Measurements from ENCODE around the gene EYS.
"Not testable (repeated sequence)": the region's sequence is repeated elsewhere in the genome, so short reads cannot be mapped to it uniquely, and the experiment has no call there.

Gene EYS

DNA sequence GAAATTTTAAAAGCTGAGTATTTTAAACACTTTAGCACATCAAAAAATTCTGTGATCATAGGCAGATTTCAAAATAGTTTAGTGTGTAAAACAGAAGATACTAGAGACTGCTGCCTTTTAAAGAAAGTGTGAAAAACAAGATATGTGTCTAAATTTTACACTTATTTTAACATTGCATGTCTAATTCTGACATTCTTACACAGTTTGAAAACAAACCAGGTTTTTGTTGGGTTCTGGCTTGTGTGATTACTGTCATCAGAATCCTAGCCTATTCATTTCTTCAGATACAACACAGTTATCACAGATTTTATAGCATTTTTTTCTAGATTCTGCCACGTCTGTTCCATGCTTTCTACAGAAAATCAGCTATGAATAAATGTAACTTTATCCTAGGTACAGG, 257.1 kb downstream of the EYS start:
- DNase-seq = no peak

DNA sequence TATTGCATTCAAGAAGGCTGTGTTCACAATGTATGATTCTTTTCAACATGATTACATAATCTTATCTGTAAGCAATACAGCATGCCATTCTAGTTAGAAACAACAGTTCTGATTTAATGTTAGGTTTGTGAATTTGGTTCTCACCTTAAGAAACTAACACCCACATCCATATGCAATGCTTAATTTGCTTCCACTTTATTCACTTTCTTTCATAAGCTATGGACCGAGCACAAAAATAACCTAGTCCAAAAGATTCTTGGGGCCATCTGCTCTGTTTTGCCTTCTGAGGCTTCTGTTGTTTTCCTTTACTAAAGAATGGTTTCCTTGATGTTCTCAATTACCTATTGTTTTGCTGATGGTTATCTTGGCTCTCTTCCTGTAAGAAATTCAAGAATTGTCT, 258.2 kb downstream of the EYS start:
- DNase-seq = no peak

DNA sequence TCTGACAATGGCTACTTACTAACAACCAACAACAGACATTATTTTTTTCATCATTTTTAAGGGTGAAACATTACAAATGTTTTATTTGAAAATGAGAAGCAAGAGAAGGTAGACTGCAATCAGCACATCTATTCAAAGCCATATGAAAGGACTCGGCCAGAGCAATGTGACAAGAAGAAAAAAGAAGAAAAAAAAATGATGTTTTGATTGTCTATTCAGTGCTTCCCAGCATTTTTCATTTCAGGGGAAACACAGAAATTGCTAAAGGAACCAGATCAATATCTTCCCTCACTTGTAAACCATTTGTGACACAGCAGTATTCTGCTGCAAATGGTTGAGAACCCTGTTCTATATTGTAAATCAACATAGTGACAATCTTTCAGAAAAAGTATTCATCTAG, 270.7 kb downstream of the EYS start:
- DNase-seq = no peak

DNA sequence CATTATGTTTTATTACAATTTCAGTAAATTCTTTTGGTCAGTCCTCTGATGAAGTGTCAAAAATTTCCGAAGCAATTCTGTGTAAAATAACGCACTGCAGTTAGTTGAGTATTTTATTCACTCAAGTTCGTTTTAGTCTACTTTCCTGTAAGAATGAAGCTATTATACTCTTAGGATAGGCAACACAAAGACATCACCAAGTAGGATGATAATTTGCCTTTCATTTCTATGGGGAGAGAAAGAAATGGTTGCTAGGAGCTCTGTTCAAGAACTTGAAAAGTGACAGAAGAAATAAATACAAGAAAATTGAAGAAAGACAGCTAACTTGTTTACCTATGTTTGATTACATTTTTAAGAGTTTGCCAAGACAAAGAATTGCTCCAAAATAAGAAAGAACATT, 290.4 kb downstream of the EYS start:
- no peak for DNase-seq

DNA sequence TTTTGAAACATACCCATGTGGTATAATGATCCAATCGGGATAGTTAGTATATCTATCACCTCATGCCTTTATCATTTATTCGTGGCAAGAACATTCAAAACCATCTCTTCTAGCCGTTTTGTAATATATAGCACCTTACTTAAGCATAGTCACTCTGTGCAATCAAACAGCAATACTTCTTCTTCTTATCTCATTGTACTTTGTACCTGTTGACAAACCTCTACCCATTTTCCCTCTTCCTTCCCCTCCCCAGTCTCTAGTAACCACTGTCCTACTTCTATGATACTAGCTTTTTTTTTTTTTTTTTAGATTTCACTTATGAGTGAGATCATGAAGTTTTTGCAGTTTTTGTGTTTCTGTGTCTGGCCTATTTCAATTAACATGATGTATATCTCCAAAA, 296.7 kb downstream of the EYS start:
- DNase-seq = no peak

DNA sequence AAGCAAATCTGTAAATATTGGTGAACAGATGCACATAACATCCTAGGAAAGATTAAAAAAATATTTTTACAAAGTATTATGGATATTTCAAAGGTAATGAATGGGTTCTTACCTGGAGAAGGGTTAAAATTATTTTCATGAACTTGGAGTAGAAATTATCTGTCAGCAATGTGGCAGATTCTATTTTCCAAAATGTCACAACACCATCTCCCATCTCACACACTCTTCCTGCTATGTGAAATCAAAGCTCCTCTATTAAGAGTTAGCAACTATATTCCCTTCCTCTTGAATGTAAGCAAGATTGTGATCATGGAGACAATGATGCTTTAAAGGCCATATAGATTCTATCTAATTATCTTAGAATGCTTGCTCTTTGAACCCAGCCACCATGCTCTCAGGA, 304.5 kb downstream of the EYS start:
- DNase-seq = no peak

DNA sequence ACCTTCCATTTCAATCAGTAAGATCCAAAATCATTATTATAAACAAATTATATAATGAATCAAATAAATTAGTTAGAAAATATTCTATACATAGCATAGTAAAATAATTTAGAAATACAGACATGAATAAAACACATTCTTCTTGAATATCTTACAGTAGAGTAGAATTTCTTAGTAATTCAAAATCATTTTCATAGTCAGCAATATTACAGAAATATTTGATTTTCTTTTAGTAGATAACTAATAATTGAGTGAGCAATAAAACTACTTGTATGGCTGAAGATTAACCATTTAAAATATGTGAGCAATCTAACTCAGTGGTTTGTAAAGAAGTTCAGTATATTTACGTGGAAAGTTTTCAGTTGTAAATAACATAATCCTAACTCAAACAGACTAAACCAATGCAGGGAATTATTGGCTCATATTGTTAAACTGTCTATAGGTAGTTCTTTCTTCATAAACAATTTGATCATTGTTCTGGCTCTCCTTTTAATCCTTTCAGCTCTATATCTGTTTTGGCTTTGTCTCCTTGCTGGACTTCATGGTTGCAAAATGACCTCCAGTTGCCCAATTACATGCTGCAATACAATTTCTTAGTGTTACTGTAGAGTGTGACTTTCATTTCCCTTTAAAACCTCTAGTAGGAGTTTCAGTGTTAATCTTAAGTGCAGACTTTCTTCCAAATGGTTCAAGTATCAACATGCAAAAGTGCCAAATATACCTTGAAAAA, 307.5 kb downstream of the EYS start:
- DNase-seq = no peak

DNA sequence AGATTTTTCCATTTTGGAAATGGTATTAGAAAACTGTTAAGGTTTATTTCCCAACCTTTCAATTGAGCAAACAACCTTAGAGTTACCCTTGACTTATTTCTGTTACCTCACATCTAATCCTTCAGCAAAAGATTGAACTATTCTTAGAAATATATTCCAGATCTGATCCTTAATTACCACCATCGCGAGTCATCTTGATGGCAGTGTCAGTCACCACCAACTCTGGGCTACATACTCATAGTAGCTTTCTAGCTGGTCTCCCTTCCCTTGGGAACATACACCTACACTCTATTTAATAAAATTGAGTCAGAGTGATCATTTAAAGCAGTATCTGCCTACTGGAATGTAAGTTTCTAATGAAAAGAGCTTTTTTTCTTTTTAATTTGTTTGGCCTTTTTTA, 308.2 kb downstream of the EYS start:
- DNase-seq = no peak

DNA sequence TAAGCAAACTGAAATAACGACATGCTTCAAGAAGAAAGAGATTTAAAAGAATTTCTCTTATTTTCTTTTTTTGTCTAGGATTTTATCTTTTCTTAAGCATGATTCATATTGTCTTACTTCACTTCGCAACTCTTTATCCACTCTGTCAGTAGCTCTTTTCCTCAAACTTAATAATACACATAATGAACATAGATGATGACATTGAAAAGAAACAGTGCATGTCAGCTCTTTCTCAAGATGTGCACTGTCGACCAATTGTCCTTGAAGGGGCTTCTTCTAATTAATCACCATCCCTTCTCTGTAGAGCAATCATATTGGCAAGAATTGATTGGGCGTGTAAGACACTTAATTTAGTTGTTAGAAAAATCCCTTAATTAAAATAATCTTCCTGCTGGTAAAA, 356.5 kb downstream of the EYS start:
- DNase-seq = no peak

DNA sequence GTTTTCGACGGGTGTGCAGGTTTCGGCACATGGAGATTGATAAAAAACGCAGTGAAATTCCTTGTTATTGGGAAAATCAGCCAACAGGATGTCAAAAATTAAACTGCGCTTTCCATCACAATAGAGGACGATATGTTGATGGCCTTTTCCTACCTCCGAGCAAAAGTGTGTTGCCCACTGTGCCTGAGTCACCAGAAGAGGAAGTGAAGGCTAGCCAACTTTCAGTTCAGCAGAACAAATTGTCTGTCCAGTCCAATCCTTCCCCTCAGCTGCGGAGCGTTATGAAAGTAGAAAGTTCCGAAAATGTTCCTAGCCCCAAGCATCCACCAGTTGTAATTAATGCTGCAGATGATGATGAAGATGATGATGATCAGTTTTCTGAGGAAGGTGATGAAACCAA, 404.4 kb downstream of the EYS start:
- DNase-seq = not testable (repeated sequence)

DNA sequence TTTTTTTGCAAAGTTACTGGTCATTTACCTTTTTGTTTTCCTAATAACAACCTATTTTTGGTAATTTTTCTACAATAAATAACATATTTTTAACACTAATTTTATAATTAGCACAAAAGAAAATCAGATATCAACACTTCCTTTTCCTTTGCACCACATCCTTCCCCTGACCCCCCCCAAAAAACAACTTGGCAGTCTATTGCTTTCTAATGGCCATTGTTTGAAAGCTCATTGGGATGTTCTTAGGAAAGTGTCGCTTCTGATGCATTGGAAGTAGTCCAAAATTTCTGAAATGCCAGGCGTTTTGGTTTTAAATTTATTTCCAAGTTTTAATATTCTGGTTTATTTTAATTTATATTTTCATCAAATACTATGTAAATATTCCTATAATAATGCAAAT, 407.8 kb downstream of the EYS start:
- no peak for DNase-seq

DNA sequence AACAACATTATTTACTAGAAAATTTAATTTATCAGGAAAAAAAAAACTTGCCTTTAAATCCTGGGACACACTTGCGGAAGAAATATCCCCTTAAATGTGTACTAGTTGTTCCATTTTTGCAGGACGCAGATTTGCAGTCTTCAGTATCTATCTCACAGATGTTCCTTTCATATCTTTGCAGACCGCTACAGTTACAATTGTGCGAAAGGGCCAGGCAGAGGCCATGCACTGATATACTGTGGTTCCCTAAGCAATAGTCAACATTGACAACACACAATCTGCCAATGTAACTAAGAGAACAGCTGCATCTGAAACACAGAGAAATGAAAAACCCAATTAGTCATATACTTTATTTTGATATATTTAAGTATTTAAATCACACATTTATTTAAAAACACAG, 411.2 kb downstream of the EYS start:
- DNase-seq = no peak

DNA sequence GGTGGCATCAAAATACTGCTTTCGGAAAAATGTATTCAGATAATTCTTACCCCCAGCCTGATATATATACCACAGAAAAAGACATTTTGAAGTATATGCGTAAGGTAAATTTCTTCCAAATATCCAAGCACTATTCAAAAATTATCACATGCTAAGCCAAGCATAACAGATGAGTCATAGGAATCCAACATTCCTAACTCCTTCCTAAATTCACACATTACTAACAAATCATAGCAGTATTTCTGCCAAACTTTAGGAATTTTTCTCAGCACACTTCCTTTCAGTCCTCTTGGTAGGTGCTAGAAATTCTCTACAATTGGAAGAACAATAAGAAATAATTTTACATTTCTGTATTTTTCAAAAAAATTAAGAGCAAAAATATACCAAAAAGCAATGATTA, 417.5 kb downstream of the EYS start:
- no peak for DNase-seq

DNA sequence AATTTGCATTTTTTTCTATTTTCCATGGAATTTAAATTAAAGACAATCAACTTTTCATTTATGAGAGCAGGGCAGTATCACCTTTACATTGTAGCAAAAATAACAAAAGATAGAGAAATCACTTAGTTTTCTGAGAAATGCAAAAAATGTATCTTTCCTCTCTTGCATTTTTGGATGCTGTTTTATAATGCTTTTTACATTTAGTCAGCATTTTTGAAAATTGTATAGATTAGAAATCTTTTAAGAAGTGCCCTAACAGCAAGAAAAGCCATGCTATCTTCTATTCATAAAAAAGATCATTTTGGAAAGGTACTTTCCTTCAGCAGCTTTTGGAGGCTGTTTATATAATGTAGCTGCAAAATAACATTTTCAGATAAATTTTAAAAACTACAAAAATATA, 421.8 kb downstream of the EYS start:
- no peak for DNase-seq

DNA sequence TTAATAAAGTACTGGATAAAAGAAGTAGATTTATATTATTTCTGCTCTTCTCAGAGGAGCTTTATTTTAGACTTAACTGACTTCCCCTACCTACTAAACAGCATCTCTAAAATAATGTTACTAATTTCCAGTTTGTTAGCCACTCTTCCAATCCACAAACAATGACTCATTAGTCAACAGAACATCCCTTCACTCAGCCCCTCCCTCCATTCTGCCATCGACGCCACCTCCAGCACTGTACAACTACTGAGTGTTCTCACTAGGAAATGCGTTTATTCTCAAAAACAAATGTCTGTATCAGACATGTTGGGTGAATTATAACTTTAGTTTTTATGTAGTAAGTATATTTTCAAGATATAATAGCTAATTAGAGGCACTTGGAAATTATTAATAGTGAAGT, 427.0 kb downstream of the EYS start:
- DNase-seq = no peak

DNA sequence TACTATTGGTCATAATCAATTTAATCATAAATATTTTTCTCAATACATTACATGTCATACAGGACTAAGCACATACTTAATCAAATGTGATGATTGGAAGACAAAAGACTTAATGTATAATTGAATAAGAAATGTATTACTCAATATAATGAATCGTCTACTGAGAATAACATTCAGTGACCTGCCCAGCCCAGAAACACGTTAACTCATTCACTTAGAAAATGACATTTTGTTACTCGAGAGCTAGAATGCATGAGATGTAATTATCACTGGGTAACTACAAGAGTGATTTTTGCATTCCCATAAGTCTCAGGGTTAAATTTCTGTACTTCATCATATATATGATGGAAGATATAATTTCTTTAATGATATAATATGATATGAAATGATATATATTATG, 444.8 kb downstream of the EYS start:
- no peak for DNase-seq

DNA sequence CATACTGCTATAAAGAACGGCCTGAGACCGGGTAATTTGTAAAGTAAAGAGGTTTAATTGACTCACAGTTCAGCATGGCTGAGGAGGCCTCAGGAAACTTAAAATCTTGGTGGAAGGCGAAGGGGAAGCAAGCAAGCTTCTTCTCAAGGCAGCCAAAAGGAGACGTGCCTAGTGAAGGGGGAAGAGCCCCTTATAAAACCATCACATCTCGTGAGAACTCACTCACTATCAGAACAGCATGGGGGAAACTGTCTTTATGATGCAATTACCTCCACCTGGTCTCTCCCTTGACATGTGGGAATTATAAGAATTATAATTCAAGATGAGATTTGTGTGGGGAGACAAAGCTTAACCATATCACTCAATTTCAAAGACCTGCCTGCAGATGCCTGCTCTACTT, 447.0 kb downstream of the EYS start:
- no peak for DNase-seq

DNA sequence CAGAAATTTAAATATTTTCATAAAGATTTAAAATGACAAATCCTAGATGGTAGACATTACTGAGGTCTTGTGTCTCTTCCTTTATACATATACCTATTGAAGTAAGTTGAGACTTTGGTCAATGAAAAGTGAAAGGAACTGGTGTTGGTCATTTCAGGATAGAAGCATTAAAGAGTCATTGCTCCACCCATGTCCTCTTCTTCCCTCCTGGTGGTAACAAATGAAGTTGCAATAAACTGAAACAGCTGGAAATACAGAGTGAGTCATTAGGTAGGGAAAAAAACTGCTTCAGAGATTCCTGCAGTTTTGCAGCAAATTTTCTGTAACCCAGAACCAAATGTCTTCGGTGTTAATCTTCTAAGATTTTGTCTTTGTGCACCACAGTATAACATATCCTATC, 448.0 kb downstream of the EYS start:
- no peak for DNase-seq

DNA sequence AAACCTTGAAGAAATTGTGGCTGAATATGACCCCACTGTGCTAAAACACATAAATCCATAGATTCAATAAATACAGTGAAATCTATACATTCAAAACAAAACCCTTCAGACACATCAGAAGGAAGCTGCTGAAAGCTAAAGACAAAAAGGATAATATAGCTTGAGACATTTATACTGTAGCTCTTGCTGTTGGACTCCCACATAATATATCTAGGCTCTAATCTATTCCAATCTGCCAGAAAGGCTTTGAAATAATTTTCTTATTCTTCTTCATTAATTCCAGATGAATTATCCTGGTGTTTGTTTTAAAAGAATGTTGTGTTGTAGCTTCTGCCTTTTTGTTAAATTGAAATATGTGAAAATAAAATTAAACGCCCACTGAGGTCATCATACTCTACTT, 454.0 kb downstream of the EYS start:
- no peak for DNase-seq

DNA sequence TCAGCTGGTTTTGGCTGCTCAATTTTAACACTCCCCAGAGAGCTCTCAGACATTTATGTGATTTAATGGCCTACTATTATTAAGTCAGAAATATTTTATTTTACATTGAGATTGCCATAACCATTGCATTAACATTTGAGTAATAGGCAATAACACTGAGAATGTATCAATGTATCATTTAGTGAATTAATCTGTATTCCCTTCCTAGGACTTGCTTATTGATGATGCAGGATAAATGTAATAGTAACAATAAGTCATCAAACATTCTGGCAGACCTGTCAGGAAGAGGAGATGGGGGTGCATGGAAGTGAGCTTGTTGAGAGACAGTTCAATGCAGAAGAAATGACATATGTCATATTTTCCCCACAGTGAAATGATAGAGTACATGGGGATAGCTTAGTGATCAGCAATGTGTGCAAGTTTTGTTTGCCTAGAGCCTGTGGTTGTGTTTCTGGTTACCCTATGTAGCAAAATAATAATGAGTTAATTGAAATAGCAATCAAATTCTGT, 458.9 kb downstream of the EYS start:
- no peak for DNase-seq

DNA sequence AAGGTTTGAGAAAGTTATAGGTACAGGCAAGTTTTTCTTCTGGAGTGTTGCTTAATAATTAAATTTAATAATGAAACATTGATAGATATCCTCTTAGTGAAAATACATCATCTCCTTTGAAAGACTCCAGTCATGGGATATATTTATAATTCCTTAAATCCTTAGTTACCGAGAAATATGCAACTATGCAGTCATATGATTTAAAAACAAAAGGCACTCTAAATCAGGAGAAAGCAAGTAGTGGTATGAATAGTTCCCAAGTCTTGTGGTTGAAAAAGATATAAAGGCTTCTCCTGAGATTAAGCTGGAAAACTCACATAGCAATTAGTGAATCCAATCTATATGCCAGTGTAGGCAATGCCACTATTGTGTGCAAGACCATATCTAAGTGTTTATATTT, 475.4 kb downstream of the EYS start:
- DNase-seq = no peak

DNA sequence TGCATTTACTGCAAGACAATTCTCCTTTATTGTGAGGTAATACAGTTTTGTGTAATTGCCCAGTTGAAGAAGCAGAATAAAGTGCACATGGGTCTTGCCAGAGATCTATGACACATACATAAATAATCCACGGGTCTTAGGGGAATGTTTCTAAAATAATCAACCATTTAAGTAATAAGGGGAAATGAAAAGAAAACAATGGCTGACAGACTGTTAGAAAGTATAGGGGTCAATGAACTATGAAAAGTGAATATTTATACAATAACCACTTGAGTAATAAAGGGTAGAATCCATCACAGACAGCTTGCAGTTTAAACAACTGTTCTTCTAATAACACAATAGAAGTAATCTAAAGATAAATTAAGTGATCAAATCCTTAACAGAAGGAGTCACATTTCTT, 477.2 kb downstream of the EYS start:
- DNase-seq = no peak

DNA sequence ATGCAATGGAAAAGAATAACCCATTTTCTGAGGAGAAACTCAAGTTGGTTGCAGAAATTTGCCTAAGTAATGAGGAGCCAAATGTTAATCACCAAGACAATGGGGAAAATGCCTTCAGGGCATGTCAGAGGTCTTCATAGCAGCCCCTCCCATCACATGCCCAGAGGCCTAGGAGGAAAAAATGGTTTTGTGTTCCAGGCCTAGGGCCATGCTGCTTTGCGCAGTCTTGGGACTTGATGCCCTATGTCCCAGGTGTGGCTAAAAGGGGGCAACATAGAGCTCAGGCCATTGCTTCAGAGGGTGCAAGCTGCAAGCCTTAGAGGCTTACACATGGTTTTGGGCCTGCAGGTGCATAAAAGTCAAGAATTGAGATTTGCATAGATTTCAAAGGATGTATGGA, 485.9 kb downstream of the EYS start:
- no peak for DNase-seq

DNA sequence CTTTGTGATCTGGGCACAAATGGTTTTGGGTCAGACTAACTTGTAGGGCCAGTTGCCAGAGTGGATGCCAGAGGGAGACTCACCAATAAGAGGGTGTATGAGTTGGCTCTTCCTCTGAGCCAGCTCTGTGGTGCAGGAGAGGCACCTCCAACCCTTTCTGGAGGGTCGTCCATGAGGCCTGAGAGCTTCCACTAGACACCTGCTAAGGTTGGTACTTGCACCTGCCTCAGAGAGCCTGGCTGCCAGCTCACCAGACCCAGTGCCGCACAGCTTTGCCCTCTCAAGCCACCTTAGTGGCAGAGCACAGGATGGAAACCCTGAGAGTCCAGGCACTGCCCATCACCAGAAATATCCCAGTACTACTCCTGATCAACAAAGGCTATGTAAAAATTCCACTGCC, 504.3 kb downstream of the EYS start:
- no peak for DNase-seq

DNA sequence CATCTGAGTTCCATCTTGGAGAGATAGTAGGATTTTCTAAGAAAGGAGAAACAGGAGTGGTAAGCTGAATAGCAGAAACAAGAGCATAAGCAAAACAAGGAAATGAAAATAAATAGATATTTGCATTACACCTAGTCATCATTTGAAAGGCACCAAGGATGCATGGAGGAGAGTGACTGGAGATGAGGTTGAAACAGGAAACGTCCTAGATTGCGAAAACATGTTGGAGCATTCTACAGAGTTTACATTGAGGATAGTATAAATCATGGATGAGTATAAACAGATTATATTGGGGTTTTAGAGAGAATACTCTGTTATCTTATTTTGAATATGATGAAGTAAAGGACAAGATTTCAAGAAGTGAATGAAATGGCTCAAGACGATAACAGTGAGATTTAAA, 507.3 kb downstream of the EYS start:
- DNase-seq = no peak

DNA sequence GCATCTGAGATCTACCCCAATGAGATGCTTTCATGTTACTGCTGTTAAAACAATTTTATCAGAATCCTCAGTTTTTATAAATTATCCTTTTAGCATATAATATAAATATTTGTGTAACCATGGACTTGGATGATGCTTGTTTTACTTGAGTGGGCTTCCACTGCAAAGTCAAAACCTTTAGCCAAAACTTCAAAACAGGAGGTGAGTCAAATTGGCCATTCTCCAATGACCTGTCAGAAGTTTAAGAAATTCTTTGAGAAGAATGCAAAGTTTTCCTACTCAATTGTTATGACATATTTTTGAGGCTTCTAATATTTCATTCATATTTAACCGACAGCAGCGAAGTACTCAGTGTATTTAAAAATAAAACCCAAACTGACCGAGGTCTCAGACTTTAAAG, 507.9 kb downstream of the EYS start:
- DNase-seq = no peak
